BE2C (cell line): Measurements from ENCODE around the gene UTRN.

ENCODE experiments used
- DNase-seq: peaks from one replicate; pipeline ENCODE4 v3.0.0-alpha.2; 2020
- H3K27me3 ChIP-seq: fragments of 250-450 bp; sonication (Bioruptor Pico); 2 replicates; pipeline ENCODE4 v1.5.1; 2020; ENCODE audit warnings: mild to moderate bottlenecking
- H3K36me3 ChIP-seq: fragments of 250-450 bp; sonication (Bioruptor Pico); 2 replicates; pipeline ENCODE4 v1.5.1; 2020; ENCODE audit warnings: mild to moderate bottlenecking
- H3K4me1 ChIP-seq: fragments of 250-450 bp; sonication (Bioruptor Pico); 2 replicates; pipeline ENCODE4 v1.5.1; 2020
- H3K4me3 ChIP-seq: 2 replicates; pipeline ENCODE4 v1.5.1; 2011; ENCODE audit warnings: low read depth, low read length
- H3K9me3 ChIP-seq: fragments of 250-450 bp; sonication (Bioruptor Pico); 2 replicates; pipeline ENCODE4 v1.5.1; 2020
- TF ChIP-seq, protein P1 (sequence below): IDR thresholded peaks from 2 replicates; pipeline ENCODE4 v1.5.1; 2012; ENCODE audit warnings: mild to moderate bottlenecking, low read depth, low read length

The UTRN gene

DNA sequence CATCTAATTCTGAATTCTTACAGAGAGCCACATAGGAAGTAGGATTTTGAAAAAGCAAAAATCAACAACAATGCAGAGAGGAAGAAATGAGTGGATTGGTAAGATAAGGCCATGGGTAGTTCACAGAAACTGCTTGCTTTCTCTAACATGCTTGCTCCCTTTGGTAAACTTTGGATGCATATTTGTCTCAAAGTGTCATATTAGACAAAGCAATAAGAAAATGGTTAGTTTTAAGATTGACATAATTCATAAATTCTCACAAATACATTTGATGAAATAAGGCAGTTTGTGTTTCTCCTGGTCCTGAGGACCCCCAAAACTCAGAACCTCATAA, 31.7 kb downstream of the UTRN start:
- Histone ChIP-seq H3K4me3 (no peak overlapping the region), H3K36me3 (no peaks in the 10 kb centered on the region), H3K27me3 (0 out of 2 replicates have a peak, but pooled peaks cover 6% of the 10 kb centered on the region), H3K9me3 (no peaks in the 10 kb centered on the region), H3K4me1 (no peaks in the 10 kb centered on the region)
- TF ChIP-seq, protein P1, sequence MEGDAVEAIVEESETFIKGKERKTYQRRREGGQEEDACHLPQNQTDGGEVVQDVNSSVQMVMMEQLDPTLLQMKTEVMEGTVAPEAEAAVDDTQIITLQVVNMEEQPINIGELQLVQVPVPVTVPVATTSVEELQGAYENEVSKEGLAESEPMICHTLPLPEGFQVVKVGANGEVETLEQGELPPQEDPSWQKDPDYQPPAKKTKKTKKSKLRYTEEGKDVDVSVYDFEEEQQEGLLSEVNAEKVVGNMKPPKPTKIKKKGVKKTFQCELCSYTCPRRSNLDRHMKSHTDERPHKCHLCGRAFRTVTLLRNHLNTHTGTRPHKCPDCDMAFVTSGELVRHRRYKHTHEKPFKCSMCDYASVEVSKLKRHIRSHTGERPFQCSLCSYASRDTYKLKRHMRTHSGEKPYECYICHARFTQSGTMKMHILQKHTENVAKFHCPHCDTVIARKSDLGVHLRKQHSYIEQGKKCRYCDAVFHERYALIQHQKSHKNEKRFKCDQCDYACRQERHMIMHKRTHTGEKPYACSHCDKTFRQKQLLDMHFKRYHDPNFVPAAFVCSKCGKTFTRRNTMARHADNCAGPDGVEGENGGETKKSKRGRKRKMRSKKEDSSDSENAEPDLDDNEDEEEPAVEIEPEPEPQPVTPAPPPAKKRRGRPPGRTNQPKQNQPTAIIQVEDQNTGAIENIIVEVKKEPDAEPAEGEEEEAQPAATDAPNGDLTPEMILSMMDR, result no peak
- no peak for DNase-seq

DNA sequence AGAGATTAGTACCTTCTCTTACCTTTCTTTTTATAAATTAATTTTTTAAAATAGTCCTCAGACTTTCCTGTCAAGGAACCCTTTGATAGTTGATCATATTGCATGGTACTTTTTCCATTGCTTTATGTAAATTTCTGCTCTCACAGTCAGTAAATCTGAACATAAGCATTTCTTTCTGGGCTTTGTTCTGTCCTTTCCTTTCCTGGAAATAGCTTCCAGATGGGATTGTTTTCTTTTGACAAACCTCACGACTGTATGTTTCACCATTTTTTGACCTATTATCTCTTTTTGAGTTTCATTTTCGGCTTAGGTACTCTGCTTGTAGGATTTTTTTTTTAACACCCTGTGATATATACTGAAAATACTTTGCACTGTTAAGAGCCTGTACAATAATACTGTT, 32.6 kb downstream of the UTRN start:
- DNase-seq, result no peak
- H3K4me1 ChIP-seq, result no peaks in the 10 kb centered on the region
- H3K4me3 ChIP-seq, result no peak overlapping the region

GRCh38 chr6:144319211-144319610, 34.1 kb downstream of the UTRN start:
- no peak for DNase-seq
- Histone ChIP-seq H3K4me1 (no peaks in the 10 kb centered on the region), H3K36me3 (no peaks in the 10 kb centered on the region), H3K27me3 (0 out of 2 replicates have a peak, but pooled peaks cover 6% of the 10 kb centered on the region), H3K9me3 (no peaks in the 10 kb centered on the region), H3K4me3 (no peak overlapping the region)
- TF ChIP-seq, protein P1, result no peak

More for the DNA sequence above, 32.6 kb downstream of the UTRN start:
- H3K36me3 ChIP-seq, result no peaks in the 10 kb centered on the region
- 0 out of 2 replicates have a peak, but pooled peaks cover 6% of the 10 kb centered on the region for H3K27me3 ChIP-seq
- no peaks in the 10 kb centered on the region for H3K9me3 ChIP-seq
- TF ChIP-seq, protein P1, result no peak

GRCh38 chr6:144320741-144321140, 35.6 kb downstream of the UTRN start:
- no peak for DNase-seq
- Histone ChIP-seq H3K4me3 (no peak overlapping the region), H3K9me3 (no peaks in the 10 kb centered on the region), H3K36me3 (no peaks in the 10 kb centered on the region), H3K4me1 (no peaks in the 10 kb centered on the region), H3K27me3 (0 out of 2 replicates have a peak, but pooled peaks cover 8% of the 10 kb centered on the region)
- TF ChIP-seq, protein P1, result no peak

- no peak overlapping the region for H3K4me3 ChIP-seq
- peaks cover 11% of the 10 kb centered on the region for H3K27me3 ChIP-seq
- no peaks in the 10 kb centered on the region for H3K36me3 ChIP-seq
- DNase-seq, result no peak
- H3K4me1 ChIP-seq, result no peaks in the 10 kb centered on the region
- no peaks in the 10 kb centered on the region for H3K9me3 ChIP-seq
- TF ChIP-seq, protein P1, result no peak
These were observed 36.9 kb downstream of the UTRN start for GRCh38 chr6:144321839-144322591.

- no peaks in the 10 kb centered on the region for H3K36me3 ChIP-seq
These were observed 40.1 kb downstream of the UTRN start for GRCh38 chr6:144325232-144325631.

More at GRCh38 chr6:144325232-144325631, 40.1 kb downstream of the UTRN start:
- TF ChIP-seq, protein P1, result no peak
- Histone ChIP-seq H3K27me3 (peaks cover 19% of the 10 kb centered on the region), H3K4me3 (no peak overlapping the region), H3K4me1 (no peaks in the 10 kb centered on the region), H3K9me3 (no peaks in the 10 kb centered on the region)
- no peak for DNase-seq
